Measurements from ENCODE around the gene RAB3GAP2.

Gene RAB3GAP2

DNA sequence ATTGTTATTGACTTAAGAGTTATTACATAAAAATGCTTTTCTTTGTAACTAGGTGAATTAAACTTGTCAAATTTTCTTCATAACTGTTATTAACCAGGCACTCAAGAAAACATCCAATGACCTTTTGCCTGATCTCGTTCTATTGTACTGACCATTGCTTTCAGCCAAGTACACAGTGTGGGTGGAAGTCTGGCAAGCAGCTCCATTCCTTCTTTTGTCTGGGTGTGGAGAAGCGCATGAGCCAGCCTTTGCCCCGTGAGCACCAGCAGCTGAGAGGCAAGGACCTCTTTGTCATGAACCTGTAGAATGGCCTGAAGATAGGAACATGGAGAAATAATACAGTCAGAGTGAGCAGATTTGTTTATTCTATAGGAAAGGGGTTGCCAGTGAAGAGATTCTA is 120.8 kb downstream of the RAB3GAP2 start:
- no peaks in the 10 kb centered on the region for H3K4me1 Mint-ChIP-seq (ENCODE audit: low read depth)
- H3K27me3 Mint-ChIP-seq = no peaks in the 10 kb centered on the region
- H3K4me3 Mint-ChIP-seq = no peak overlapping the region
- intact Hi-C loops (cut with micrococcal nuclease) = no loop called here
- H3K36me3 Mint-ChIP-seq (ENCODE audit: low read depth) = peaks cover 79% of the 10 kb centered on the region
- H3K27ac Mint-ChIP-seq = no peak overlapping the region
- H3K9me3 Mint-ChIP-seq = no peaks in the 10 kb centered on the region

DNA sequence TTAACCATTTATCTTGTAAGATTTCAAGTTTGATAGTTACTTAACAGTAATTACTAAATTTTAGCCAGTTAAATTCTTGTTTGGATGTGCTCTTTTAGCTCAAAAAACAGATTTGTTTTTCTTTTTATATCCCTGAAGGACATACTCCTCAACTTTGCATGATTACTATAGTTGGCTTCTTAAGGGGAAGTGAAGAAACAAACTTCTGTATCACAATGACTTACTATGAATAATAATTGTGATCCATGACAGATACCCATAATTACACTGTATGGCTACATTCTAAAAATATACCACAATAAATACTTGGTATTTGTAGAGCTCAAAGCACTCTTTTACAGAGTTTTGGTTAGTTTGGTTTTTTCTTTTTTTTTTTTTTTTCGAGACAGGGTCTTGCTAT is 122.5 kb downstream of the RAB3GAP2 start:
- Mint-ChIP-seq H3K9me3 (no peaks in the 10 kb centered on the region), H3K27me3 (no peaks in the 10 kb centered on the region), H3K27ac (no peak overlapping the region), H3K4me3 (no peak overlapping the region), H3K36me3 (ENCODE audit: low read depth) (peaks cover 80% of the 10 kb centered on the region), H3K4me1 (ENCODE audit: low read depth) (no peaks in the 10 kb centered on the region)
- intact Hi-C loops (cut with micrococcal nuclease) = no loop called here

DNA sequence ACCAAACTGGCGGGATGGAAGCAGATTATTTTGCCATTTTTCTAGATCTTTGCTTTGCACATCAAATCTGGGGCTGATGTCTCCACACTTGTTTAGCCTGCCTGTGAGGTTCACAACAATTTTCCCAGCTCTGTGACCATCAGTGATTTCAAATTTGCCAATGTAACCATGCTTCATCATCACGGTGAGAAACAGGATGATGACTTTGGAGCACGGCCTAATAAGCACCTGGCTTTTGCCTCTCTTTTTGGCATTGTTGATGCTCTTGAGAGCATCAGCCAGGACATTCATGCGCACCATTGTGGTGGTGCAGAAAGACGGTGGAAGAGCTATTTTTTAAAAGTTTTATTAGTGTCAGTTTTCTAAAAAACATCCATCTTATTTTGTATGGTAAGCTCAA is 128.2 kb downstream of the RAB3GAP2 start:
- Mint-ChIP-seq H3K4me1 (ENCODE audit: low read depth) (no peaks in the 10 kb centered on the region), H3K36me3 (ENCODE audit: low read depth) (peaks cover 84% of the 10 kb centered on the region), H3K27ac (no peak overlapping the region), H3K4me3 (no peak overlapping the region), H3K27me3 (no peaks in the 10 kb centered on the region), H3K9me3 (no peaks in the 10 kb centered on the region)
- intact Hi-C loops (cut with micrococcal nuclease) = no loop called here

DNA sequence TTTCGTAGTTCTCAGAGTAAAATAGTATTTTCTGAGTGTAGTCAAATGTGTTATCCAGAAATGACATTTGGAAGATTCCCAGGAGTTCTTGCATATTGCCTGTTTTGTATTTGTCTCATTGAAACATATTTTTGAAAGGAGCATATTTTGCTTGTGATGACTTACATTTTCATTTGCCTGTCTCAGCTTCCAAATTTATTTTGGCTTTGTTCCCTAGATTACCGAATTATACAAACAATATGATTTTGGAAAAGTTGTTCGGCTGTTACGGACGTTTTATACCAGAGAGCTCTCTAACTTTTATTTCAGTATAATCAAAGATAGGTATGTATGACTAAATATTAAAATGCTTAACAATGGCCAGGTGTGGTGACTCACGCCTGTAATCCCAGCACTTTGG is 132.3 kb downstream of the RAB3GAP2 start:
- H3K27me3 Mint-ChIP-seq = no peaks in the 10 kb centered on the region
- intact Hi-C loops (cut with micrococcal nuclease) = no loop called here
- H3K4me3 Mint-ChIP-seq = no peak overlapping the region
- no peaks in the 10 kb centered on the region for H3K4me1 Mint-ChIP-seq (ENCODE audit: low read depth)
- H3K27ac Mint-ChIP-seq = no peak overlapping the region
- H3K36me3 Mint-ChIP-seq (ENCODE audit: low read depth) = peaks cover 85% of the 10 kb centered on the region
- H3K9me3 Mint-ChIP-seq = no peaks in the 10 kb centered on the region

DNA sequence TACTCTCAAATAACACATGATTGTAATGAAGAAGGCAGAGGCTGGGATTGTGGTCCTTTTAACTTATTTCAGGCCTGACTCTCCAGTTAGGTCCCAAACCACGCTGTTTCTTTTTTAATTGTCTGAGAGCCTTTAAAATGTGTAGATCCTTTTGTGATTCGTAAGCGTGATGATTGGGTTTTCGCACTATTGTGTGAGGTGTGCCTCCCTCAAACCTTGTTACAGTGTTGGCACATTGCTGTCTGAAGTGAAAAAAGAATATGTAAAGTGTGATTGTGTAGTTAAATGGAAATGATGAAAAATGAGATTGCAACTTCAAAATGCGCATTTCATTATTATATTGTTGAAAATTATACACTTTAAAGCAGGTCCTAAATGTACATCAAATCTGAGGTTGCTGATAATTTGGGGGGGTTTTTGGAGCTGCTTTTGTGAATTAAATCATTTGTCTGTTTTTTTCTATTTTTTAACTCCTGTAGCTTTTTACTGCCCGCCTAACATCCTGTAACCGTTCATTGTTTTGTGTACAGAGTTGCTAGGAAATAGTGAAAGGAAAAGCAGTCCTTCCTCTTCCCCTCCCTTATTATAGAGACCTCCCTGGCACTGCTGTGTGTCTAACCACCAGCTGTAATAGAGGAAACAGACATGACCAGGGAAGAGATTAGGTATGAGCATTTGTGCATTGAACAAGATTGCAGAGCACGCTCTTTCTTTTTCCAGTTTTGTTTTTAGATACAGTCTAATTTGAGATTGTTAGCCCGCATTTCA is 135.1 kb downstream of the RAB3GAP2 start:
- intact Hi-C loops (cut with micrococcal nuclease) = no loop called here
- Mint-ChIP-seq H3K27ac (no peak overlapping the region), H3K36me3 (ENCODE audit: low read depth) (peaks cover 91% of the 10 kb centered on the region), H3K4me1 (ENCODE audit: low read depth) (no peaks in the 10 kb centered on the region), H3K9me3 (no peaks in the 10 kb centered on the region), H3K4me3 (no peak overlapping the region), H3K27me3 (no peaks in the 10 kb centered on the region)

DNA sequence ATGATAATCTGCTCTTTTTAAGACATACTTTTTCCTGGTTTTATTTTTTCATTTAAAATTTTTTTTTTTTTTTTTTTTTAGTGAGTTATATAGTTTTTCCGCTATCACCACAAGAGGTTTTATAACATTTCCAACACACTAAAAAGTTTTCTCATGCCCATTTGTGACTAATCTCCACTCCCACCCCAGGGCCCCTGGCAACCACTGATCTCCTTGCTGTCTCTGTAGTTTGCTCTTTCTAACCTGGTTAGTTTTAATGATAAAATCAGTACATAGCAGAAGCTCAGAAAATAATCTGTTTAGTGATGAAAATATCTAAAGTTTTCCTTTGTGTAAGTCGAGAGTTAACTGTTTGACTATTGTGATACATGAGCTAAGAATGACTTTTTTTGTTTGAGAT is 136.5 kb downstream of the RAB3GAP2 start:
- Mint-ChIP-seq H3K4me3 (no peak overlapping the region), H3K27ac (no peak overlapping the region)

DNA sequence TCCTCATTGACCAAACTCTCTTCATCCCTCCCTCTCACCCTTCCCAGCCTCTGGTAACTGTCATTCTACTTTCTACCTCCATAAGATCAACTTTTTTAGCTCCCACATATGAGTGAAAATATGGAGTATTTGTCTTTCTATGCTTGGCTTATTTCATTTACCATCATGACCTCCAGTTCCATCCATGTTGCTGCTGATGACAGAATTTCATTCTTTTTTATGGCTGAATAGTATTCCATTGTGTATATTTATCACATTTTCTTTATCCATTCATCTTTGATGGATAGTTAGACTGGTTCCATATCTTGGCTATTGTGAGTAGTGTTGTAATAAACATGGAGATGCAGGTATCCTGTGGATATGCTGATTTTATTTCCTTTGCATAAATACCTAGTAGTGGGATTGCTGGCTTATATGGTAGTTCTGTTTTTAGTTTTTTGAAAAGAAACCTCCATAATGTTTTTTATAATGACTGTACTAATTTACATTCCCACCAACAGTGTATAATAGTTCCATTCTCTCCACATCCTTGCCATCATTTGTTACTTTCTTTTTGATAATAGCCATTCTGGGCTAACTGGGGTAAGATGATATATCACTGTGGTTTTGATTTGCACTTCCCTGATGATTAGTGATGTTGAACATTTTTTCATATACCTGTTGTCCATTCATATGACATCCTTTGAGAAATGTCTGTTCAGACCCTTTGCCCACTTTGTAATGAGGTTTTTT is 142.6 kb downstream of the RAB3GAP2 start:
- Mint-ChIP-seq H3K4me3 (no peak overlapping the region), H3K27ac (no peak overlapping the region), H3K36me3 (ENCODE audit: low read depth) (peaks cover 79% of the 10 kb centered on the region), H3K27me3 (no peaks in the 10 kb centered on the region), H3K9me3 (no peaks in the 10 kb centered on the region), H3K4me1 (ENCODE audit: low read depth) (peaks cover 3% of the 10 kb centered on the region)
- intact Hi-C loops (cut with micrococcal nuclease) = no loop called here

More for the DNA sequence above, 136.5 kb downstream of the RAB3GAP2 start:
- no peaks in the 10 kb centered on the region for H3K9me3 Mint-ChIP-seq
- no peaks in the 10 kb centered on the region for H3K4me1 Mint-ChIP-seq (ENCODE audit: low read depth)
- intact Hi-C loops (cut with micrococcal nuclease) = no loop called here
- no peaks in the 10 kb centered on the region for H3K27me3 Mint-ChIP-seq
- H3K36me3 Mint-ChIP-seq (ENCODE audit: low read depth) = peaks cover 83% of the 10 kb centered on the region

DNA sequence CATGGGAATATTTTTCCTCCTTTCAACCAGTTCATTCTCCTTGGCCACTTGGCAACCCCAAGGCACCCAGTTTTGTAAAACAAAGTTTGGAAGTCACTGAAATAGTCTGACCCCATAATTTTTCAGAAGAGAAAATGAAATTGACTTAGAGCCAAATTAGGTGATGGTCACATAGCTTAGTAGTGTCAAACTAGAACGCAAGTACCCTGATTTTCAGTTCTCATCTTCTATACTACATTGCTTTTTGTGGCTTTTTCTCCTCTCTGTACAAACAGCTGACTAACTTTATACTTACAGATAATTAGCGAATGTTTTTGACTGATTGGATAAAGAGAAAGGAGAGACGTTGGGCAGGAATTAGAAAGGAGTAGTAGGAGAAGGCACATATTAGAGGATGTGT is 145.2 kb downstream of the RAB3GAP2 start:
- Mint-ChIP-seq H3K27ac (no peak overlapping the region), H3K9me3 (no peaks in the 10 kb centered on the region), H3K4me1 (ENCODE audit: low read depth) (peaks cover 9% of the 10 kb centered on the region), H3K27me3 (no peaks in the 10 kb centered on the region), H3K36me3 (ENCODE audit: low read depth) (peaks cover 54% of the 10 kb centered on the region), H3K4me3 (no peak overlapping the region)
- intact Hi-C loops (cut with micrococcal nuclease) = no loop called here

DNA sequence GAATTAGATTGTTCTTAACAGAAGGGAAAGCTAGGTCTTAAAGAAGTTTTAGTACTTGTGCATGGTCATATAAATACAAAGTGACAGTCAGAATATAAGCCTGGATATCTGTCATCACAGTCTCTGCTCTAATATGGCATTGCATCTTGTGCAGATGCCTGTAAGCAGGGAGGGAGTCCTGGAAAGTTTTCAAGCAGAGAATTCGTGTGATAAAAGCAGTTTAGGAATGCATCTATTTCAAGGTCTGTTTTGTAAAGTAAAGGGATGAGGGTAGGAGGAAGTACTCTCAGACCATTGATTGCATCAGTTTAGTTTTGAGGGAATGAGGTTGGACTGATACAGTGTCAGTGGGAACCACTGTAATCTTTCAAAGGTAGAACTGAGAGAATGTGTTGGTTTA is 147.7 kb downstream of the RAB3GAP2 start:
- peaks cover 9% of the 10 kb centered on the region for H3K4me1 Mint-ChIP-seq (ENCODE audit: low read depth)
- no peak overlapping the region for H3K4me3 Mint-ChIP-seq
- no peaks in the 10 kb centered on the region for H3K27me3 Mint-ChIP-seq

DNA sequence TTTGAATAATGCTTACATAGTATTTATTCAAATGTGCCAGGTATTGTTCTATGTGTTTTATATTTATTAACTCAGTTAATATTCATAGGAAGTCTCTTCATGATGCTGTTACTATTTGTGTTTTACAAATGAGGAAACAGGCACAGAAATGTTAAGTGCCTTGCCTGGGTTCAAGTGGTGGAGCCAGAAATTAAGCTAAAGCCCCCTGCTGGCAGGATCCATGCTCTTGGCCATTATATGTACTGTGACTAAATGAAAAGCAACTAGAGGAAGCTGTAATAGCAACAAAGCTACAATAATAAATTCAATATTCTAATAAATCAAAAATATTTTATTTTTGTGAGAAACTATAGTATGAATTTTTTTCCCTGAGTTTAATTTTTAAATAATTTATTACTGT is 148.4 kb downstream of the RAB3GAP2 start:
- H3K9me3 Mint-ChIP-seq = no peaks in the 10 kb centered on the region
- H3K4me3 Mint-ChIP-seq = no peak overlapping the region
- peaks cover 9% of the 10 kb centered on the region for H3K4me1 Mint-ChIP-seq (ENCODE audit: low read depth)
- intact Hi-C loops (cut with micrococcal nuclease) = no loop called here
- H3K36me3 Mint-ChIP-seq (ENCODE audit: low read depth) = peaks cover 40% of the 10 kb centered on the region
- H3K27ac Mint-ChIP-seq = no peak overlapping the region
- no peaks in the 10 kb centered on the region for H3K27me3 Mint-ChIP-seq

More for the DNA sequence above, 147.7 kb downstream of the RAB3GAP2 start:
- Mint-ChIP-seq H3K36me3 (ENCODE audit: low read depth) (peaks cover 46% of the 10 kb centered on the region), H3K9me3 (no peaks in the 10 kb centered on the region), H3K27ac (no peak overlapping the region)
- intact Hi-C loops (cut with micrococcal nuclease) = no loop called here

DNA sequence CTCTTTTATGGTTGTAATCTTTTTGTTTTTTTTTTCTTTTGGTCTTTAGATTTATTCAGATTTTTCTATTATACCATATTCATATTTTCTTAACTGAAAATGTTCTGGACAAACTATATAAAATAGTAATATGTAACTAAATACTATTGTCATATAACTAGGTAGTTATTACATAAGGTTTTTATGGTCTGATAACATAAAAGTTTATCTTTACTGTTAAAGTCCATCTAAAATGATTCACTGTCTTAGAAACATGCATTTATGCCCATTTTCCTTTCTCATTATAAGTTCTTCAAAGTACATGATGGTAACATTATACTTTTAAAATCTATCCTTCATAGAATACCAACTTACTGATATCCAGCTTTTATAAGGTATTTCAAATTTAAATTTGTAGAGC is 149.2 kb downstream of the RAB3GAP2 start:
- peaks cover 33% of the 10 kb centered on the region for H3K36me3 Mint-ChIP-seq (ENCODE audit: low read depth)
- intact Hi-C loops (cut with micrococcal nuclease) = no loop called here
- peaks cover 9% of the 10 kb centered on the region for H3K4me1 Mint-ChIP-seq (ENCODE audit: low read depth)
- no peaks in the 10 kb centered on the region for H3K9me3 Mint-ChIP-seq
- H3K4me3 Mint-ChIP-seq = no peak overlapping the region
- H3K27ac Mint-ChIP-seq = no peak overlapping the region
- no peaks in the 10 kb centered on the region for H3K27me3 Mint-ChIP-seq

DNA sequence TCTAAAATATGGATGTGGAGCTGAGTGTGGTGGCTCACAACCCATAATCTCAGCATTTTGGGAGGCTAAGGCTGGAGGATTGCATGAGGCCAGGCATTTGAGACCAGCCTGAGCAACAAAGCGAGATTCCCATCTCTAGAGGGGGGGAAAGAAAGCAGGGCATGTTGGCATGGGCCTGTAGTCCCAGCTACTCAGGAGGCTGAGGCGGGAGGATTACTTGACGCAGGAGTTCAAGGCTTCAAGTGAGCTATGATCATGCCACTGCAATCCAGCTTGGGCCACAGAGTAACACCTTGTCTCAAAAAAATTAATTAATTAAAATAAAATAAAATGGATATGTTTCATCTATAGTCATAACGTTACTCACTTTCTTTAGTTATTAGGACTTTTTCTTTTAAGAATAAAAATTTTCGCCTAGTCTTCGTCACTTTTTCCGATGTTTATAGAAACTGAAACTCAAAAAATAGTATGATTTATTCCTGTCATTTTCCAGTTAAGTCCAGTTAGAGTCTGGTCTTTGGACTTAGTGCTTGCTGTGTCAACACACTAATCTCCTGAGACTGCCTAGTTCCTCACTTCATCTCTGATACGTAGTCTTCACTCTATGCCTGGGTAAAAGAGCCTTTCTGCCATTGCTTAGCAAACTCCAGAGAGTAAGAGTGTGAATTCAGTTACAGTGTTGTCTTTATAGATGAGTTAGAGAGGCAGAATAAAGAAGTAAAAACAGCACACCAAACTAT is 150.3 kb downstream of the RAB3GAP2 start:
- no peaks in the 10 kb centered on the region for H3K9me3 Mint-ChIP-seq
- H3K27me3 Mint-ChIP-seq = no peaks in the 10 kb centered on the region
- peaks cover 32% of the 10 kb centered on the region for H3K36me3 Mint-ChIP-seq (ENCODE audit: low read depth)
- H3K4me3 Mint-ChIP-seq = no peak overlapping the region
- intact Hi-C loops (cut with micrococcal nuclease) = no loop called here
- peaks cover 9% of the 10 kb centered on the region for H3K4me1 Mint-ChIP-seq (ENCODE audit: low read depth)
- no peak overlapping the region for H3K27ac Mint-ChIP-seq

DNA sequence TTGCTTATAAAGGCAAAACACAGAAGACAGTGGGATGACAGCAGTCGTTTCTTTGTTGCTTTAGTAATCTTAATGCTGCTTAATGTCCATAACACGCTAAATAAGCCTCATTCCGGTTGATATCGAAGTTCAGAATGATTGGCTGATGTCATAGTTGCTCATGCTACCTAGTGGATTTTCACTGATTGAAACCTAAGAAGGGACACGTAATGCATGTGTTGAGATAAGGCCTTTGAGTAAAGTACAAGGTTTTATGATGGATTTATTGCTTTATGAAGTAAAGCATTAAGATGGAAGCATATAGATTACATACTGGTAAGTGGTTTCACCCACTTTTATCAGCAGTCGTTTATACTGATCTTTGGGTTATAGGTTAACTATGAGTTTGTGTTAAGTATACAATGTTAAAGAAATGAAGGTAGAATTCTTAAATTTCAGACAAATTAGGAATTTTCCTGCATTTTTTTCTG is 153.2 kb downstream of the RAB3GAP2 start:
- no peak overlapping the region for H3K4me3 Mint-ChIP-seq
- no peak overlapping the region for H3K27ac Mint-ChIP-seq
- H3K36me3 Mint-ChIP-seq (ENCODE audit: low read depth) = peaks cover 42% of the 10 kb centered on the region
- H3K27me3 Mint-ChIP-seq = no peaks in the 10 kb centered on the region
- H3K9me3 Mint-ChIP-seq = no peaks in the 10 kb centered on the region
- H3K4me1 Mint-ChIP-seq (ENCODE audit: low read depth) = peaks cover under 1% of the 10 kb centered on the region
- intact Hi-C loops (cut with micrococcal nuclease) = no loop called here

DNA sequence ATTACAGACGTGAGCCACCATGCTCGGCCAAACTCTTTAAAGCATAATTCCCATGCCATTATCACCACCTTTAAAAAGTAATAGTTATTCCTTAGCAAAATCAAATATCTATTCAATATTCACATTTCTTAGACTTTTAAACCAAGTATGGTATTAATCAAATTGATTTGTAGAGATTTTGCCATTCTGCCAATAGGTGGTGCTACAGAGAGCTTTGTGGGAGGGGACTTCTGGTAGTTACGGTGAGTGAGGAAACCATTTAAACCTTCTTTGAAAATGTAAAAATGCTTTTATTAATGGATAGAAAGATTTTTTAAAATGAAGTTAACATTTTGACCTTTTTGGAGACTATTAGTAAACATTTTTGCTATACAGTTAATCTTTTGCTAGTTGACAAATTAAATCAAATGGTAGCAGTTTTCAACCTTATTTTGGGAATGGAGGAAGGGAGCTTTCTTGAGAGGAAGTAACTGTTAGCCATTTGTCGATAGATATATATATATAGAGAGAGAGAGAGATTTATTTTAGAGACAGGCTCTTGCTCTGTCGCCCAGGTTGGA is 159.0 kb downstream of the RAB3GAP2 start:
- Mint-ChIP-seq H3K4me3 (no peak overlapping the region), H3K9me3 (no peaks in the 10 kb centered on the region), H3K27ac (no peak overlapping the region), H3K27me3 (no peaks in the 10 kb centered on the region), H3K4me1 (ENCODE audit: low read depth) (no peaks in the 10 kb centered on the region), H3K36me3 (ENCODE audit: low read depth) (peaks cover 86% of the 10 kb centered on the region)
- intact Hi-C loops (cut with micrococcal nuclease) = no loop called here
